HepG2 (cell line): ENCODE results near the gene CNOT8. TPM values are rescaled to one million over a fixed set of nuclear protein-coding genes. Genes with fewer than 3 reads are reported as not detected.
A peak's percentile ranks its signal among the peaks of the same experiment; 100 is the strongest.

Source experiments
- ARID3A ChIP-seq: IDR thresholded peaks from 2 replicates; pipeline ENCODE4 v1.6.1; 2012; ENCODE audit warnings: low read depth, low read length, improper control_type of control experiment
- BCL3 ChIP-seq: sonication (generic); formaldehyde crosslinking; IDR thresholded peaks from 2 replicates; pipeline ENCODE4 v1.5.1; 2020; ENCODE audit warnings: mild to moderate bottlenecking, missing genetic modification reagents, moderate library complexity
- EP300 ChIP-seq, 3 experiments: sonication (generic) in 1 of 3; formaldehyde crosslinking in 1 of 3; IDR thresholded peaks; 2 replicates each; pipeline versions ENCODE4 v1.5.1 to v1.6.1; 2011 to 2020; ENCODE audit warnings: low read depth in 2 of 3, low read length in 2 of 3, borderline replicate concordance in 1 of 3, improper control_type of control experiment in 1 of 3, mild to moderate bottlenecking in 1 of 3, missing genetic modification reagents in 1 of 3, moderate library complexity in 1 of 3
- MAF1 ChIP-seq: sonication (generic); formaldehyde crosslinking; IDR thresholded peaks from 2 replicates; pipeline ENCODE4 v1.5.0; 2020; ENCODE audit warnings: missing genetic modification reagents, borderline replicate concordance
- MZF1 ChIP-seq: sonication (generic); formaldehyde crosslinking; IDR thresholded peaks from 2 replicates; pipeline ENCODE4 v1.8.1; 2023; ENCODE audit warnings: mild to moderate bottlenecking, missing genetic modification reagents, borderline replicate concordance
- SOX13 ChIP-seq, 3 experiments: fragments of 450-650 bp in 1 of 3; sonication (generic) in 1 of 3; formaldehyde crosslinking in 1 of 3; IDR thresholded peaks in 2 of 3; conservative IDR thresholded peaks in 1 of 3; 2 replicates each; pipeline versions ENCODE4 v1.5.0 to v1.6.1; 2016 to 2020; ENCODE audit warnings: antibody characterized with exemption in 1 of 3, mild to moderate bottlenecking in 1 of 3, missing compliant biosample characterization in 1 of 3, missing genetic modification reagents in 1 of 3, moderate library complexity in 1 of 3
- TEAD3 ChIP-seq: optimal IDR thresholded peaks from 2 replicates; pipeline ENCODE3; 2016; ENCODE audit warnings: borderline replicate concordance
- XRCC5 ChIP-seq: fragments of 200-400 bp; formaldehyde crosslinking; optimal IDR thresholded peaks from 2 replicates; pipeline ENCODE3; 2017; ENCODE audit warnings: mild to moderate bottlenecking, low read length
- ZBTB33 ChIP-seq: sonication (generic); formaldehyde crosslinking; IDR thresholded peaks from 2 replicates; pipeline ENCODE4 v1.4.0; 2020; ENCODE audit warnings: missing genetic modification reagents
- ZFP41 ChIP-seq: sonication (generic); formaldehyde crosslinking; IDR thresholded peaks from 2 replicates; pipeline ENCODE4 v1.4.0; 2020; ENCODE audit warnings: mild to moderate bottlenecking, missing genetic modification reagents, borderline replicate concordance
- ZNF17 ChIP-seq: sonication (generic); formaldehyde crosslinking; IDR thresholded peaks from 2 replicates; pipeline ENCODE4 v1.5.0; 2020; ENCODE audit warnings: mild to moderate bottlenecking, missing genetic modification reagents
- ZNF180 ChIP-seq: sonication (generic); formaldehyde crosslinking; IDR thresholded peaks from 2 replicates; pipeline ENCODE4 v1.4.0; 2020; ENCODE audit warnings: low read depth, missing genetic modification reagents, borderline replicate concordance
- ZNF275 ChIP-seq: sonication (generic); formaldehyde crosslinking; IDR thresholded peaks from 2 replicates; pipeline ENCODE4 v1.8.0; 2022; ENCODE audit warnings: missing genetic modification reagents, mild to moderate bottlenecking, inconsistent platforms, borderline replicate concordance
- ZNF546 ChIP-seq: sonication (generic); formaldehyde crosslinking; conservative IDR thresholded peaks from 2 replicates; pipeline ENCODE4 v1.8.1; 2023; ENCODE audit warnings: mild to moderate bottlenecking, missing genetic modification reagents
- ZNF572 ChIP-seq: sonication (generic); formaldehyde crosslinking; IDR thresholded peaks from 2 replicates; pipeline ENCODE4 v1.5.1; 2020; ENCODE audit warnings: mild to moderate bottlenecking, missing genetic modification reagents
- ZNF704 ChIP-seq: sonication (generic); formaldehyde crosslinking; IDR thresholded peaks from 2 replicates; pipeline ENCODE4 v1.8.1; 2023; ENCODE audit warnings: mild to moderate bottlenecking, inconsistent platforms, moderate library complexity, missing genetic modification reagents, borderline replicate concordance
- ZNF83 ChIP-seq: sonication (generic); formaldehyde crosslinking; IDR thresholded peaks from 2 replicates; pipeline ENCODE4 v1.4.0; 2020; ENCODE audit warnings: missing genetic modification reagents, mild to moderate bottlenecking, borderline replicate concordance
- polyA plus RNA-seq, 8 experiments: library from polyadenylated mRNA; depleted of rRNA in 3 of 8; stranded (reverse) in 7 of 8; unstranded in 1 of 8; fragments of >200 nt; fragmentation: Illumina TruSeq in 4 of 8; extraction: Trizol in 4 of 8; gene quantifications; 2 replicates each; pipeline versions ENCODE4 v1.2.1 to v1.2.3, GENCODE V29; 2011 to 2016; ENCODE audit warnings: low read depth in 4 of 8, missing spikeins in 1 of 8, mixed read lengths in 1 of 8; ENCODE audit not compliant: insufficient read depth in 1 of 8
- total RNA-seq, 5 experiments: library from RNA; depleted of rRNA; stranded (reverse); fragments of >200 nt; fragmentation: Illumina TruSeq; extraction: Trizol; gene quantifications; 2 replicates each; pipeline ENCODE4 v1.2.3, GENCODE V29; 2016; ENCODE audit warnings: low read depth in 1 of 5

CNOT8 gene
- total and polyA plus RNA-seq, 2 of the 13 experiments (the other 11 are each of a cell fraction or from before 2014, with no cell fraction given): 37.1 to 74.9 TPM

GRCh38 chr5:154842689-154843530 lies 15.5 kb upstream of the CNOT8 start (continued):
- TF ChIP-seq EP300 (IDR thresholded peaks at IDR 0.05; ENCODE audit: low read depth in 2 of 2, low read length in 2 of 2) (peak in 1 of 2 experiments; percentile 91; a peak in 2 of 4 replicates), EP300 (CRISPR knock-in tag; IDR thresholded peaks at IDR 0.05; ENCODE audit: borderline replicate concordance) (peak; percentile 93), ZNF546 (no peak), BCL3 (CRISPR knock-in tag) (no peak), ZNF180 (CRISPR knock-in tag) (no peak), ZNF83 (CRISPR knock-in tag) (no peak), ZBTB33 (CRISPR knock-in tag) (no peak), ZNF275 (no peak), XRCC5 (no peak), SOX13 (IDR thresholded peaks at IDR 0.05) (peak; percentile 68; the same call in 1 of the 2 replicates), SOX13 (CRISPR knock-in tag; conservative IDR thresholded peaks at IDR 0.05 in 1 of 2, IDR thresholded peaks at IDR 0.05 in 1 of 2) (peak in 1 of 2 experiments; percentile 93; a peak in 2 of 4 replicates), MAF1 (CRISPR knock-in tag) (no peak), ARID3A (no peak), TEAD3 (CRISPR knock-in tag) (peak; percentile 80), ZNF572 (no peak), ZNF17 (CRISPR knock-in tag) (no peak), MZF1 (CRISPR knock-in tag) (no peak), ZFP41 (CRISPR knock-in tag) (no peak), ZNF704 (CRISPR knock-in tag) (no peak; the same call in 1 of the 2 replicates)
